Right lobe of liver (tissue), 4 donors: ENCODE measurements around the gene SLC4A4.

ENCODE experiments used
- CTCF ChIP-seq, 4 donors: fragments of 200-600 bp in 3 of 4; fragments of 450-650 bp in 1 of 4; IDR thresholded peaks; one replicate each; pipeline versions ENCODE4 v1.5.1 to v1.8.0; 2016 to 2022; ENCODE audit warnings: antibody characterized with exemption in 4 of 4, mild to moderate bottlenecking in 2 of 4
- POLR2A ChIP-seq: fragments of 450-650 bp; IDR thresholded peaks from one replicate; pipeline ENCODE4 v1.6.1; 2017; ENCODE audit warnings: antibody characterized with exemption, mild to moderate bottlenecking
- donor health status: DM: no; HTN: no; CAD: no.
- donor health status: DM: no; HTN: no; CAD: no.
- donor health status: DM: no; HTN: yes; CAD: no.

- no peak for TF ChIP-seq CTCF (IDR thresholded peaks at IDR 0.05)
- no peak for TF ChIP-seq POLR2A
These were observed 38.7 kb downstream of the SLC4A4 start for GRCh38 chr4:71377561-71377960.
